C4-2B (cell line): ENCODE measurements around the gene ZKSCAN2.

Experiments used
- CTCF ChIP-seq: fragments of 450-650 bp; conservative IDR thresholded peaks from 2 replicates; pipeline ENCODE4 v1.5.1; 2017; ENCODE audit warnings: mild to moderate bottlenecking
- ZFX ChIP-seq: fragments of 450-650 bp; IDR thresholded peaks from 2 replicates; pipeline ENCODE4 v1.6.1; 2017

DNA sequence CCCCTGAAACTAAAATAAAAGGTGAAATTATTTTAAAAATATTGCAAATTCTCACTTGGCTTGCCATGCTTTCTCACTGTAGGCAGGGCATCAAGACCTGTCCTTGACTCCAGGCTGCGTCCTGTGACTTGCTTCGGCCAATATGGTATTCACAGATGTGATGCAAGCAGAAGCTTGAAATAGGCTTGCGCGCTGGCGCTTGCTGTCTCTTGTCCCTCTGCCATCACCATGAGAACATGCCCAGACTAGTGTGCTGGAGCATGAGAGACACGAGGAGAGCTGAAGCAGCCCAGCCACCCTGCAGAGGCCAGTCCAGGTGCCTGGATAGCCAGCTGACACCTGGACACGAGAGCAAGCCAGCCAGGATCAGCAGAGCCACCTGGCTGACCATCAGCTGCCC lies 21.8 kb upstream of the ZKSCAN2 start:
- no peak for TF ChIP-seq CTCF
- TF ChIP-seq ZFX, result no peak
